HFF-Myc (cell line): Measurements from ENCODE around the gene HTRA2.

Source experiments
- DNase-seq: peaks from one replicate; pipeline ENCODE4 v3.0.0-alpha.2; 2011; ENCODE audit warnings: low read depth; ENCODE audit errors: extremely low read depth
- H3K4me3 ChIP-seq: replicated peaks from 2 replicates; pipeline ENCODE4 v1.5.1; 2011; ENCODE audit warnings: low read depth, mild to moderate bottlenecking, control low read depth, low read length
- TF ChIP-seq, protein P1 (sequence below): IDR thresholded peaks from 2 replicates; pipeline ENCODE4 v1.5.1; 2012; ENCODE audit warnings: mild to moderate bottlenecking, low read depth, low read length, control low read depth; ENCODE audit errors: missing control alignments

Gene HTRA2

GRCh38 chr2:74575320-74575719 lies 45.6 kb downstream of the HTRA2 start:
- H3K4me3 ChIP-seq = no peak overlapping the region
- no peak for DNase-seq
- TF ChIP-seq, protein P1, sequence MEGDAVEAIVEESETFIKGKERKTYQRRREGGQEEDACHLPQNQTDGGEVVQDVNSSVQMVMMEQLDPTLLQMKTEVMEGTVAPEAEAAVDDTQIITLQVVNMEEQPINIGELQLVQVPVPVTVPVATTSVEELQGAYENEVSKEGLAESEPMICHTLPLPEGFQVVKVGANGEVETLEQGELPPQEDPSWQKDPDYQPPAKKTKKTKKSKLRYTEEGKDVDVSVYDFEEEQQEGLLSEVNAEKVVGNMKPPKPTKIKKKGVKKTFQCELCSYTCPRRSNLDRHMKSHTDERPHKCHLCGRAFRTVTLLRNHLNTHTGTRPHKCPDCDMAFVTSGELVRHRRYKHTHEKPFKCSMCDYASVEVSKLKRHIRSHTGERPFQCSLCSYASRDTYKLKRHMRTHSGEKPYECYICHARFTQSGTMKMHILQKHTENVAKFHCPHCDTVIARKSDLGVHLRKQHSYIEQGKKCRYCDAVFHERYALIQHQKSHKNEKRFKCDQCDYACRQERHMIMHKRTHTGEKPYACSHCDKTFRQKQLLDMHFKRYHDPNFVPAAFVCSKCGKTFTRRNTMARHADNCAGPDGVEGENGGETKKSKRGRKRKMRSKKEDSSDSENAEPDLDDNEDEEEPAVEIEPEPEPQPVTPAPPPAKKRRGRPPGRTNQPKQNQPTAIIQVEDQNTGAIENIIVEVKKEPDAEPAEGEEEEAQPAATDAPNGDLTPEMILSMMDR = no peak

GRCh38 chr2:74576211-74576862 lies 46.6 kb downstream of the HTRA2 start:
- no peak overlapping the region for H3K4me3 ChIP-seq
- DNase-seq = peak; percentile 99
- TF ChIP-seq, protein P1 = no peak

DNA sequence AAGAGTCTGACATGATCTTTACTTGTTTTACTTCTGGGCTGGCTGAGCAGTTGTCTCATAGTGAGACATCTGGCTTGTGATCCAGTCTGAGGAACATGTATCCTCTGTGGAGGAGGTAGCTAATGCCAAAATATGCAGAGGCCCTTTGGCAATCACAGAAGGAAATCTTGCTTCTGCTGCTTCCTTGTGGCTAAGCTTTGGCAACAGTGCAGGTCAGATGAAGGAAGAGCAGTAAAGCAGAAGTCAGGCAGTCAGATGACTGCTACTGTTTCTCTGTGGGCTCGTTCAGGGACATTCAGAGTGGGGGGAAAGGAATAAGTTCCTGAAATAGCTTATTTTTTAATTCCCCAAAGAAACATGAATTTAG lies 47.1 kb downstream of the HTRA2 start:
- TF ChIP-seq, protein P1 = no peak
- DNase-seq = no peak
- no peak overlapping the region for H3K4me3 ChIP-seq

DNA sequence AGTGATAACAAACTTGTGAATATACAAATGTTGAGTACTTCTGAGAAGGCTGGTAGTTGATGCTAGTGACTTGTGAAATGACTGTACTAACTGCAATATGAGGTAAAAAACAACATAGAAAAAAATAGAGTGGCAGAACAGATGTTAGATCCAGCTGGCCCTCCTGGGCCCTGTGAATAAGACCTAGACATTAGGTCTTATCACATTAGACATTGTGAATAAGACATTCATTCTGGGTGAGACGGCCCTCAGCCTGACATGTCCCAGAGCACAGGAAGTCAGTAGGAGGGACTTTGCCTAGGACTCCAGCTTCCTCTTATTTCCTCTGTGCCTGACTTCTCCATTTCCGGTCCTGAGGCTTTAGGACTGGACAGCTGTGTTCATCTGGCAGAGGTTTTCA lies 47.7 kb downstream of the HTRA2 start:
- TF ChIP-seq, protein P1 = no peak
- no peak overlapping the region for H3K4me3 ChIP-seq
- no peak for DNase-seq

DNA sequence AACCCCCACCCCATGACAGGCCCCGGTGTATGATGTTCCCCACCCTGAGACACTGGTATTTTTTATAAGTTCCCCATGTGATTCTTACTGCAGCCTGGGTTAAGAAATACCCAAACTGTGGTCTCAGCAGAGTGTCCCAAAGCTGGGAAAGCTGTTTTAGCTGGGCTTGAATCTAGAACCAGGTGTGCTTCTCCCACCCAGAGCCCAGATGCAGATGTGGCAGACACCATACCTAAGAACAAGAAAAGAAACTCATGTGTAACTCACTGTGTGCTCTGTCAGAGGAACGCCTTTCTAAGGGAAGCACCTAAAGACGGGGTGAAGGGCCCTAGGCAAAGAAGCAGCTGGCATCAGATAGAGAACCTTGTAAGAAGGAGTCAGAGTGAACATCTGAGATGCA lies 48.7 kb downstream of the HTRA2 start:
- DNase-seq = no peak
- no peak overlapping the region for H3K4me3 ChIP-seq
- TF ChIP-seq, protein P1 = no peak

DNA sequence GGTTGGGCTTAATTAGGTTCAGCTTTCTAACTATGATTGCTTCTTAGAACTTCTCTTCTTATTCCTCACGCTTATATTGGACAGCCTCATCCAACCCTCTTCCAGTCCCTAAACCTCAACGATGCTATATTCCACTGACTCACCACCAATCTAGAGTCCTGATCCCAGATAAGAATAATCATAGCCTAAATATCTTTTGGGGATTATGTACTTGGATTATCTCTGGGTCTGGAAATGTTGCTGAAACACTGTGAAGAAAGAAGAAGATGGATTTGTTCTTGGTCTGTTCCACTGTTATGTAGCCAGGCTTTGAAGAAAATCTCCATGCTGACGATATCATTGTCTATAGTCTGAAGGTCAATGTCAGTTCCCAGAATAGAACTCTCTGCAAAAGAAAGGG lies 51.7 kb downstream of the HTRA2 start:
- no peak overlapping the region for H3K4me3 ChIP-seq
- TF ChIP-seq, protein P1 = no peak
- no peak for DNase-seq

DNA sequence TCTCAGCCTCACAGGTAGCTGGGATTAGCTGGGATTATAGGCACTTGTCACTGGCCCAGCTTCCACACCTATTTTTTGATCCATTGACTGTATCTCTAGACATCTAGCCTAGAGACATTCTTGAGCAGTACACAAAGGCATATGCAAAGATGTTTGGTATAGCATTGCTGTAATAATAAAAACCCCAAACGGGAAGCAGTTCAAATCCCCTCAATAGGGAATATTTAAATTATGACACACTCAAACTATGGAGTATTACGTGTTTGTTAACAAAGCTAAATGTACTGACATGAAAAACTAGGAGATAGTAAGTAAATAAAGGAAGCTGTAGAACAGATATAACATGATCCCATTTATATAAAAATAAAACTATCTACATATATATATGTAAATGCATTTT lies 52.5 kb downstream of the HTRA2 start:
- H3K4me3 ChIP-seq = no peak overlapping the region

More for the DNA sequence above, 52.5 kb downstream of the HTRA2 start:
- DNase-seq = no peak
- TF ChIP-seq, protein P1 = no peak
